ENCODE results near the gene EIF4E.

The EIF4E gene

GRCh38 chr4:98903963-98904362 is 25.0 kb downstream of the EIF4E start:
- Histone ChIP-seq H3K9me3 (no peaks in the 10 kb centered on the region), H3K27ac (no peak overlapping the region), H3K4me3 (ENCODE audit: low read depth in 1 of 2, low read length in 1 of 2) (no peak overlapping the region), H3K4me1 (ENCODE audit: control insufficient read depth in 1 of 2, insufficient read depth in 1 of 2, low read depth in 1 of 2, low read length in 1 of 2) (no peaks in the 10 kb centered on the region), H3K27me3 (no peaks in the 10 kb centered on the region), H3K36me3 (peaks cover 7% of the 10 kb centered on the region)
- no peak for TF ChIP-seq CTCF (IDR thresholded peaks at IDR 0.05)

- H3K4me1 ChIP-seq (ENCODE audit: control insufficient read depth in 1 of 2, insufficient read depth in 1 of 2, low read depth in 1 of 2, low read length in 1 of 2): no peaks in the 10 kb centered on the region
- H3K36me3 ChIP-seq: peaks cover 7% of the 10 kb centered on the region
- H3K9me3 ChIP-seq: no peaks in the 10 kb centered on the region
- no peak overlapping the region for H3K4me3 ChIP-seq (ENCODE audit: low read depth in 1 of 2, low read length in 1 of 2)
- no peak for TF ChIP-seq CTCF (IDR thresholded peaks at IDR 0.05)
- no peaks in the 10 kb centered on the region for H3K27me3 ChIP-seq
- no peak overlapping the region for H3K27ac ChIP-seq
These were observed 25.4 kb downstream of the EIF4E start for GRCh38 chr4:98903561-98903960.

GRCh38 chr4:98899277-98899676 is 29.7 kb downstream of the EIF4E start:
- H3K27me3 ChIP-seq: no peaks in the 10 kb centered on the region
- H3K4me3 ChIP-seq (ENCODE audit: low read depth in 1 of 2, low read length in 1 of 2): no peak overlapping the region
- peaks cover 25% of the 10 kb centered on the region for H3K36me3 ChIP-seq
- no peaks in the 10 kb centered on the region for H3K9me3 ChIP-seq
- H3K27ac ChIP-seq: no peak overlapping the region
- peaks cover 0 to 6% of the 10 kb centered on the region in 2 experiments for H3K4me1 ChIP-seq (ENCODE audit: control insufficient read depth in 1 of 2, insufficient read depth in 1 of 2, low read depth in 1 of 2, low read length in 1 of 2)
- TF ChIP-seq CTCF (IDR thresholded peaks at IDR 0.05): no peak

GRCh38 chr4:98891478-98892337 is 37.2 kb downstream of the EIF4E start:
- Histone ChIP-seq H3K9me3 (no peaks in the 10 kb centered on the region), H3K27ac (no peak overlapping the region), H3K27me3 (no peaks in the 10 kb centered on the region), H3K4me1 (ENCODE audit: control insufficient read depth in 1 of 2, insufficient read depth in 1 of 2, low read depth in 1 of 2, low read length in 1 of 2) (no peaks in the 10 kb centered on the region), H3K4me3 (ENCODE audit: low read depth in 1 of 2, low read length in 1 of 2) (no peak overlapping the region), H3K36me3 (peaks cover 18% of the 10 kb centered on the region)
- no peak for TF ChIP-seq CTCF (IDR thresholded peaks at IDR 0.05)

- Histone ChIP-seq H3K4me1 (ENCODE audit: control insufficient read depth in 1 of 2, insufficient read depth in 1 of 2, low read depth in 1 of 2, low read length in 1 of 2) (no peaks in the 10 kb centered on the region), H3K27me3 (no peaks in the 10 kb centered on the region), H3K9me3 (no peaks in the 10 kb centered on the region), H3K27ac (no peak overlapping the region), H3K4me3 (ENCODE audit: low read depth in 1 of 2, low read length in 1 of 2) (no peak overlapping the region), H3K36me3 (peaks cover 26% of the 10 kb centered on the region)
- TF ChIP-seq CTCF (IDR thresholded peaks at IDR 0.05): no peak
These were observed 38.1 kb downstream of the EIF4E start for GRCh38 chr4:98890702-98891455.
